GM12874 (cell line): ENCODE data around the gene ALG3.

Experiments
- CTCF ChIP-seq: IDR thresholded peaks from 2 replicates; pipeline ENCODE4 v1.5.1; 2011; ENCODE audit warnings: low read depth, mild to moderate bottlenecking, control low read depth, low read length, moderate library complexity; ENCODE audit not compliant: insufficient read depth

Gene ALG3

GRCh38 chr3:184237211-184237610 is 11.6 kb downstream of the ALG3 start:
- no peak for TF ChIP-seq CTCF

GRCh38 chr3:184236636-184237035 is 12.1 kb downstream of the ALG3 start:
- no peak for TF ChIP-seq CTCF

- no peak for TF ChIP-seq CTCF
These were observed 12.7 kb downstream of the ALG3 start for GRCh38 chr3:184236033-184236410.

- TF ChIP-seq CTCF, result no peak
These were observed 13.3 kb downstream of the ALG3 start for GRCh38 chr3:184235381-184236032.

- no peak for TF ChIP-seq CTCF
These were observed 13.9 kb downstream of the ALG3 start for GRCh38 chr3:184234671-184235380.

GRCh38 chr3:184234224-184234623 is 14.5 kb downstream of the ALG3 start:
- no peak for TF ChIP-seq CTCF

- TF ChIP-seq CTCF, result no peak
These were observed 15.5 kb downstream of the ALG3 start for GRCh38 chr3:184233127-184233843.
